Stimulated activated CD4-positive, alpha-beta T cell treated with anti-CD3 and anti-CD28 coated beads, Interleukin-2, amount 100 ng/mL, for 24 hours (primary cell): Measurements from ENCODE around the gene ERCC5.

Experiments used
- DNase-seq, 2 donors: peaks; one replicate each; pipeline ENCODE4 v3.0.0-alpha.2; 2020

The ERCC5 gene

DNA sequence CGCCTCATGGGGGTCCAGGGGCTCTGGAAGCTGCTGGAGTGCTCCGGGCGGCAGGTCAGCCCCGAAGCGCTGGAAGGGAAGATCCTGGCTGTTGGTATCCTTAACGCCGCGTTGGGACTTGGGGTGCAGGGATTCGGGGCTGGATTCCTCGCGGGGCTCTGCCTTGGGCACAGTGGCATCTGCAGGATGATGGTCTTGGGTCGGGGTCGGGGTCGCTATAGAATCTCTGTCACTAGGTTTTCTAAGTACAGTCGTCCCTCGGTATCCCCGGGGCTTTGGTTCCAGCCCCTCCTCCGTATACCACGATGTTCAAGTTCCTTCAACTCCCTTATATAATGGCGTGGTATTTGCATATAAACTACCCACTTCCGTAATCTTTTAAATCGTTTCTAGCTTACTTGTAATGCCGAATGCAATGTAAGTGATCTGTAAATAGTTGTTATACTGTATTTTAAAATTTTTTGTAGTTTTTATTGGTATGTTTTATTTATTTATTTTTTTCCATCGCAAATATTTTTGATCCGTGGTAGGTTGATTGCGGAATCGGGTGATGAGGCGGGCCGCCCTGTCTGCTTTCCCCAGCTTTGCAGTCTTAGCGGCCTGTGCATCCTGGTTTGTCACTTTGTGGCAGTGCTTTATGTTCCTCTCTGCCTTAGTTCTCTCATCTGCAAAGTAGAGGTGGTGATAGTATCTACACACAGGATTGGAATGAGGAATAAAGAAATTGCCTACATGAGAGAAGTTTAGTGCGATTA, 606 bp downstream of the ERCC5 start:
- DNase-seq, result peak; percentile 48 to 56

DNA sequence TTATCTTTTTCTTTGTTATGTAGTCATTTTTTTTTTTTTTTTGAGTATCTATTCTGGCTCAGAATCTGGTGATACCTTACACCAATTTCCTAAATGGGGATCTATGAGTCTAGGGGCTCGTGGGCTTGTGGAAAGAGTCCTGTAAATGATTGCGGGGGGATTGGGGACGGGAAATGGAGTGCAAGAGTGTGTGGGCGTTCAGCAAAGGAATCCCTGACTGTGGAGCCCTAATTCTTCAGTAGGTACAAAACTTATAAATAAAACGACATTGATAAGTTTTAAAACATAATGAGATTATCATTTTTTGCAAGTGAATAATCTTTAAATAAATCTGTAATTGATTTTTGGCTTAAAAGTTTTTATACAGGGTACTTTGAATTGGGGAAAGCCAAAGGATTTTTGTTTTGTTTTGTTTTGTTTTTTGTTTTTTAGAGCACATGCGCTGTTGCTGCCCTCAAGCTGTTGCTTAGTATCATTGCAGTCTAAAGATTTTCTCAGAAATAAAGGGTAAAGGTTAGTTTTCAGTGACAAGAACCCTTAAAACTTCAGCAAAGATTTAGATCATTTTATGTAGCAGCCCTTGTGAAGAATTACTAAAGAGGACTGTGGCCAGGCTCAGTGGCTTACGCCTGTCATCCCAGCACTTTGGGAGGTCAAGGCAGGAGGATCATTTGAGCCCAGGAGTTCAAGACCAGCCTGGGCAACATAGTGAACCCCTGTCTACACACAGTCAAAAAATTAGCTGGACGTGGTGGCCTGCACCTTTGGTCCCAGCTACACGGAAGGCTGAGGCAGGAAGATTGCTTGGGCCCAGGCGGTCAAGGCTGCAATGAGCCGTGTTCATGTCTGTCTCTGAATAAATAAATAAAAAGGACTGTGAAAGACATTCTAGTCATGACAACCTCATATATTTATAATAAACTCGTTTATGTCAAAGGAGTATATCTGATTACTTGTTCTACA, 1.7 kb downstream of the ERCC5 start:
- DNase-seq, result no peak

DNA sequence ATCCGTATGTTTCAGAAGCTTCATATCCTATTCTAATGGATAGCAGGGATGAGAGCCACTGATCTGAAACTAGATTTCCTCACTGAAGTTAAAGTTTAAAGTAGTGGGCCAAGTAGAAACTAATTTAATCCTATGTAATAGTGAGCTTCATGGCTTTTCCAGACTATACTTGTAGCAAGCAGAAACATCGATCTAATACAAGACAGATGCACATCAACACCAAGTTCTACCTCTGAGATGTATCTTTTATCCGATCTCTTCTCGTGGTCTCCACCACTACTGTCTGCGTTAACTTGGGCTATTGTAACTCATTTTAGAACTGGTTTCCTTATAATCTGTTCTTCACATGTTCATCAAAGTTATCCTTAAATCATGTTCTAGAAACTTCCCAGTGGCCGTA, 3.1 kb downstream of the ERCC5 start:
- DNase-seq, result no peak

DNA sequence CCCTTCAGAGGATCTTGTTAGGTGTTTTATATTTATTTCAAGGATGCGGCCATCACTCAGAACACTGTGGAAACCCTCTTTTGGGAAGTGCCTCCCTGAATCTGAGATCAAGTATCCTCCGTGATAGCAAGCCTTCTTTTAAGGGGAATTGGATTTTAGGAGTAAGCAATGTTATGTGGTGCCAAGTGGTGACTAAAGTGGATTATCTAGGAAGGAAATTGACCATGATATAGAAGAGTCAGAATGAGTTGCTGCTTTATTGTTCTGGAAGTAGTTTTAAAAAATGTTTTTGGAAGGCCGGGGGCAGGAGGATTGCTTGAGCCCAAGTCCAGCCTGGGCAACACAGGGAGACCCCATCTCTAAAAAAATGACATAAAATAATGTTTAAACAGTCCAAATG, 6.7 kb downstream of the ERCC5 start:
- DNase-seq, result no peak

DNA sequence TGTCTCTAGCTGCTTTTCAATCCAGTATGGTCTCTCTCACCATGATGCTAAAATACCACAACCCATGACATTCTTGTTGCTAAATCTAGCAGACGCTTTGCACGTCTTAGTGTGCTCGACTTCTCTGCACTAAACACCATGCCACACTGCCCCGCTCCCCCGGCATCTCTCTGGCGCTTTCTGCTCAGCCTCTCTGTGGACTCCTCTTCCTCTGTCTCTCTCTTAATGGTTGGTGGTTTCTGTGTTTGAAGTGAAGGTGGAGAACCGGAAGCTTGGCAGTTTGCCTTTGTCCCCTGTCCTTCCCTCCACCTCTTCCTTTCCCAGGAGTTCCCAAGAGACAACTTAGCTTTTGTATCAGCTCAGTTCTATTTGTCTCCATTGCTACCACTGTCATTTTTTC, 8.8 kb downstream of the ERCC5 start:
- no peak for DNase-seq

DNA sequence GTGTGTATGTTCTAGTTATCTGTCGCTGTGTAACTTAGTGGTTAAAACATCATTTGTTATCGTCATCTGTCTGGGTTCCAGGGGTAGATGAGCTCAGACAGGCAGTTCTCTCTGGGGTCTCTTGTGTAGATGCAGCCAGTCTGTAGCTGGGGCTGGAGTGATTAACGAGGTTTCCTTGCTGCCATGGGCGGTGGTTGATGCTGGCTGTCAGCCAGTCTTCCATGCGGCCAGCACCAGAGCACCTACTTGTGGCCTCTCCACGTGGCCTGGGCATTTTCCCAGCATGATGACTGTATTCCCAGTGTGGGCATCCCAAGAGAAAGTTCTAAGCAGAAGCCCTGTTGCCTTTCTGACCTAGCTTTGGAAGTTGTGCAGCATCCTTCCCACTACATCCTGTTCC, 10.7 kb downstream of the ERCC5 start:
- DNase-seq, result no peak

DNA sequence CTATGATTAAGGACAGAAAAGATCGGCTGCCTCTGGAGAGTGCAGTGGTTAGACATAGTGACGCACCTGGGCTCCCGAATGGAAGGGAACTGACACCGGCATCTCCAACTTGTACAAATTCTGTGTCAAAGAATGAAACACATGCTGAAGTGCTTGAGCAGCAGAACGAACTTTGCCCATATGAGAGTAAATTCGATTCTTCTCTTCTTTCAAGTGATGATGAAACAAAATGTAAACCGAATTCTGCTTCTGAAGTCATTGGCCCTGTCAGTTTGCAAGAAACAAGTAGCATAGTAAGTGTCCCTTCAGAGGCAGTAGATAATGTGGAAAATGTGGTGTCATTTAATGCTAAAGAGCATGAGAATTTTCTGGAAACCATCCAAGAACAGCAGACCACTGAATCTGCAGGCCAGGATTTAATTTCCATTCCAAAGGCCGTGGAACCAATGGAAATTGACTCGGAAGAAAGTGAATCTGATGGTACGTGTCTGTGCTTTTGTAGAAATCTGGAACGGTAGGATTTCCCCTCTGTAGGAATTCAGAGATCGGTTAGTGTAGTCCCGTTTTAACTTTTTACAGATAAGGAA, 16.9 kb downstream of the ERCC5 start:
- no peak for DNase-seq

DNA sequence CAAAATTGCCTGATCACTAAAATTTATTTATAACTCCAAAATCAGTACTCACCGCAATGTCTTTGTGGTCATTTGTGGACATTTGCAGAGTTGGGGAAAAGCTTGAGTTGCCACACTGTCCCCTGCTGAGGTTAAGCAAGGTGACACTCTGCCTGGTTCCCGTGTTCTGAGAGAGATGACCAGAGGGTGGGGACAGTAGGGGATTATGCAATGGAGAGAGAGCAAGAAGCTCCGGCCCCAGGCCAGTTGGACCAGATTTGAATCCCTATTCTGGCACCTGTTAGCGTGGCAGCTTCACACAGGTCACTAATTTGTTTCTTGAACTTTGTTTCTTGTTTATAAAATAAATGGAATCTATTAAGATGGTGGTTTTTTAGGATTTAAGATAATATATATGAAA, 17.8 kb downstream of the ERCC5 start:
- DNase-seq, result no peak

DNA sequence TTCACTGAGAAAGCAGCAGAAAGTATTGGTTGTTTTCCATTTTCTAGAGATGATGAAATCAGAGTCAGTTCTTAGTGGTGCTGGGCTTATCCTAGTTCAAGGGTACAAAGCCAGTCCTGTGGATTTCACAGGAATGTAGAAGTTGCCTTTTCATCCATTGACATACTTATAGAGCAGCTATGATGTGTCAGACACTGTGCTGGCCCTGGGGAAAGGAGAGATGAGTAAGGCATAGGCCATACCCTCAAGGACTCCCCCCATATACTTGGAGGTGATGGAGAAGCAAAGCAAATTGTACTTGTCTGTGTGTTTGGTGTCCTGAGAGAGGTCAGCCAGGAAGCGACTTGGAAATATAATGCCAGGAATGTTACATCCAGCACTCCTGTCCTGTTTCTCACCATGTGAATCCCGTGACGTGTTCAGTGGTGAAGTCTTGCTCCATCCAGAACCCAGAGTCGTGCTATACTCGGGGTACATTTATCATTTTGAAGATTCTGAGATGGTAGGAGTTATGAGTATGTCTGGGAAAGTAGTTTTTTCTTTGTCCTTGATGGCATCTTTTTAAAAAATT, 22.6 kb downstream of the ERCC5 start:
- DNase-seq, result no peak

DNA sequence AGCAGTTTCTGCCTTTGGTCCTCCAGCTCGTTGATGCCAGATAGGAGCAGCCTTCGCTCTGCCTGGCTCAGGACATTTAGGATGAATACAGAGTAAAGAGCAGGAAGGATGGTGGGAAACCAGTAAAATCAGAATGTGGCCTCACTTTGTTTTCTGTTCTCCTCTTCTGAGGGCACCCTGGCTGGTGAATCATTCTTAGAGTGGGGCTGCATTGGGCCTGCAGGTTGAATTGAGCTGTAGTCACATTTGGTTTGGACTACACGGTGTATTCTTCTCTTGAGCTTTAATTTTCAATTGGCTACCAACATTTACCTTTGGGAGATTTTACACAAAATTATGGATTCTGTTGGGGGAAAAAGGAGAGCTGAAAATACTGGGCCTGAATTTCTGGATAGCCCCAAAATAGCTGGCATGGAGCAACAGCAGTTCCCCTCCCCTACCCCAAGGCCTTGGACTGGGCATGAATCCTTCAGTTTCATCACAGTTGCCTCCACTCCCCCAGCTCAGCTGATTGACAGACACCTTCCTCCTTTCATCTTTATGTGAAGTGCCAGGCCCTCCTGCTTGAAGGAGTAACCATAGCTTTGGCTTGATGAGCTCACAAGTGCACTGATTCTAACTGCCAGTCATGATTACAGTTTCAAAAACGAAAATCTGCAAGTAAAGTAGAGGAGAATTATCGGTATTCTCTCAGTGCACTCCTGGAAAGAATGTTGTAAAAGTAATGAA, 24.3 kb downstream of the ERCC5 start:
- no peak for DNase-seq

DNA sequence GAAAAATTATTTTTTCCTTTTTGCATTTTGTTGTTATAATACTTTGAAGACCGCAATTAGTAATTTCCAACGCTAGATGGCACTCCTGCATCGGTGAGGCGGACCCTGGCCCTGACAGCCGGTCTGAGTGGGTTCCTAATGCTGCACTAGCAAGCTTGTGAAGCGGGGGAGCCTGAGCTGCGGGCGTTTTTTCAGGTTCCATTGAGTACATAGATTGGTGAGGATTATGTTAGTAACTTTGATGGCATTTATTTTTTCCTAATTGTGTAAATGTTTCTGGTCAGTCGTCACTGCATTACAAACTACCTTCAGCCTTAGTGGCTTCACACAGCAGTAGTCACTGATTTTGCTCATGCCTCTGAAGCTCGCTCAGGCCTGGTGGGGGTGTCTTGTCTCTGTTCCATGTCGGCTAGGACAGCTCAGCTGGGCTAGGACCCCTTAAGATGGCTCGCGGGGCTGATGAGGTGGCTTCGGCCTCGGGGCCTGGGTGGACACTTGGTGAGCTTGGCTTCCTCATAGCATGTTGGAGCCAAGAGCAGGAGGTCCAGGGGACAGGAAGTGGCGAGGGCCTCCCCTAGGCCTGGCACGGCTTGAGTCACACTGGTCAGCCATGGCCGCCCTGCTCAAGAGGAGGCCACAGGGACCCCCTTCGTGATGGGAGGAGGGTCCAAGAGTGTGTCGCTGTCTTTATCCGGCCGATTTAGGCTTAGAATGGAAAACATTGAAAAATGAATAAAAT, 25.0 kb downstream of the ERCC5 start:
- peak; percentile 42 to 52 for DNase-seq

DNA sequence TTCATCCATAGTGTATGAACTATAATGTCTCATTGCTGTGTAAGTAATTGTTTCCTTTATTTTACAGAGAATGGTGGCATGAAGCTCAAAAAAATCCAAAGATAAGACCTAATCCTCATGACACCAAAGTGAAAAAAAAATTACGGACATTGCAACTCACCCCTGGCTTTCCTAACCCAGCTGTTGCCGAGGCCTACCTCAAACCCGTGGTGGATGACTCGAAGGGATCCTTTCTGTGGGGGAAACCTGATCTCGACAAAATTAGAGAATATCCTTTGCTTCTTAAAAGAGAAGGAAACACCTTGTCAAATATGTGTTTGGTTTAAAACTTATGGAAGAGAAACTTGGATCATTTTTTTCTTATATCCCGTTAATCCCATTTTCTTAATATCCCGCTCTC, 26.3 kb downstream of the ERCC5 start:
- DNase-seq, result no peak

DNA sequence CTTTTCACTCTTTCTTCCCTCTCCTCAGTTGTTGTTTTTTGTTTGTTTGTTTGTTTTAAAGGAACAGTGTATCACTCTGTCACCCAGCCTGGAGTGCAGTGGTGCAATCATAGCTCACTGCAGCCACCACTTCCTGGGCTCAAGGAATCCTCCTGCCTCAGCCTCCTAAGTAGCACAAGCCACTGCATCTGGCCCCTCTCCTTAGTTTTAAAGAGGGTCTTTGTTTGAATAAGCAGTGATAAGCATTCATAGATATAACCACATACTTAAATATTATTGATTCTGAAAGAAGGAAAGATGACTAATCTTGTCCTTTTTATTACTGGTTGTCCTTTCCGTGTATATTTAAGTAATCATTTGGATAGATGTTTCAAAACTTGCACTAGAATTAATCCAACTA, 26.7 kb downstream of the ERCC5 start:
- DNase-seq, result no peak

DNA sequence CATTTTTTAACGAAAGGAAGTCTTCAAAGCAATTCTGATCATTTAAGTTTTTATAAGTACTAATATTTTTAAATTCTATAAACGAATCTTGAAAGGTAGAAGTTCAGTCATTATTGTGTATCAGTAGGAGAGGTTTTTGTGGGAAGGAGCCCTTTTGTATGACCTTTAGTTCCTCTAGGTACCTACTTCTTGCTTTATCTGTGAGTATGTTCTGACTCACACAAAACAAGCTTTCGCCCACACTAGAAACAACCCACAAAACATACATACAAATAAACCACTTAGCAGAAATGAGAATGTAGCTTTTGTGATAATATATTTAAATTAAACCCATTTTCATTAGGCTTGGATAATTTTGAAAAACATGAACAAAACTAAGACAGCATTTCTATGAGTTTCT, 27.8 kb downstream of the ERCC5 start:
- DNase-seq, result no peak

DNA sequence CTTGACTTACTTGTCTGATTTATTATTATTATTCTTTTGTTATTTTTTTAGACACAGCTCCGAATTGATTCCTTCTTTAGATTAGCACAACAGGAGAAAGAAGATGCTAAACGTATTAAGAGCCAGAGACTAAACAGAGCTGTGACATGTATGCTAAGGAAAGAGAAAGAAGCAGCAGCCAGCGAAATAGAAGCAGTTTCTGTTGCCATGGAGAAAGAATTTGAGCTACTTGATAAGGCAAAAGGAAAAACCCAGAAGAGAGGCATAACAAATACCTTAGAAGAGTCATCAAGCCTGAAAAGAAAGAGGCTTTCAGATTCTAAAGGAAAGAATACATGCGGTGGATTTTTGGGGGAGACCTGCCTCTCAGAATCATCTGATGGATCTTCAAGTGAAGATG, 29.4 kb downstream of the ERCC5 start:
- DNase-seq, result no peak

DNA sequence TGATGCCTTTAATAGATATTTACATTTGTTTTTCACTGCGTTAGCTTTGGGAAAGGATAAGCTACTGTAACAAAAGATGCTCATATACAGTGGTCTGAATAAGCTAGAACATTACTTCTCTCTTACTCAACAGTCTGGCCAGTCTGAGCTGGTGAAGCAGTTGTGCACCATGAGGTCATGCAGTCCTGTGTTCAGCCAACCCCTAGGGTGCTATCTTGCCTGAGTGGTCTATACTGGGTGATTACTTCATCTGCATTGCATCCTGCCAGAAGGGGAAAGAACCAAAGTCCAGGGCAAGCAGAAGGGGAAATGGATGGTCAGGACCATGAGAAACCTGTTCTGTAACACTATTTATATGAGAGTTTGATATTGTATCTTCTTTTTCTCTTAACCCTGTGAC, 31.5 kb downstream of the ERCC5 start:
- no peak for DNase-seq

DNA sequence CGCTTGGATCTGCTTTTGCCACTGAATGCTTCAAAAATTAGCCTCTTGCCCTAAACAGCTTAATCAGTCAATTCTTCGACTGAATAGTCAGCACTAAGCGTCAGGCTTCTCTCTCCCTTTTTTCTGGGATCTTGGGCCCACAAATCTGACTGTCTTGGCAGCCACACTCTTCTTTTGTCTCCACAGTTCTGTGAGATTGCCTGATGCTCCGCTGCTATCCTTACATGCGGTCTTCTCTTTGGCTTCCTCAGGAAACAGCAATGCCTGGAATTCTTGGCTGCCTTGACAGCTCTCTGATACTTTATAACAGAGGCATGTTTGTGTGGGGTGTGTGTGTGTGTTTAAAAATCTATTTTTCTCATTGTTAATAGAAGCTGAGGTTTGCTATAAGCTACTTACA, 32.6 kb downstream of the ERCC5 start:
- DNase-seq, result no peak

DNA sequence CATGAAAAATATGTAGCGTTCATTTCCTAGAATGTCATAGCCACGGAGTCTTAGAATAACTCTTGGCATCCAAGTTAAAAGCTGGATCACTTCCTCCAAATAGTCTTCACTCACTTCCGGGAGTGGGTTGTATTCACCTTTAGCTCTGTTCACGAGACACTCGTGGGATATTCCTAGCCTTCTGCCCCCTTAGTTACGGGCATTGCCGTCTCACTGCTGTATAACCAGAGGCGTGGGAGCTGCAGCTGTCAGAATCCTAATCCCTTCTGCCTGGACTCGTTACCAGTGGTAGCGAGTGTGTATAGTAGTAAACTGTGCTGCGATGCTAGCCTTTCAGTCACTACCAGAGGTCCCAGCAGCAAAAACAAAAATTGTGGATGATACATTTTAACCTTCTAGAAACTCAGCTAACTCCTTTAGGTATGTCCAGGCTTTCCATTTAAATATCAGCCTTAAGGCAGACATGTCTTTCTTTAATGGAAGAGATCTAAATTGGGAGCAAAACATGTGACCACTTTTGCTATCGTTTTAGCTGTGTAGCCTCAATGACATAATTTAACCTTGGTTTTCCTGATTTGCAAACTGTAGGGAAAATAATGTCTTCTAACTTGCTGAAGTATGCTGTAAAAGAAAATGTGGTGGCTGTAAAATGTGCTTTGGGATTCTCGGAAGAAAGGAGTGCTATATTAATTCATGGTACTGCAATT, 34.1 kb downstream of the ERCC5 start:
- no peak for DNase-seq

DNA sequence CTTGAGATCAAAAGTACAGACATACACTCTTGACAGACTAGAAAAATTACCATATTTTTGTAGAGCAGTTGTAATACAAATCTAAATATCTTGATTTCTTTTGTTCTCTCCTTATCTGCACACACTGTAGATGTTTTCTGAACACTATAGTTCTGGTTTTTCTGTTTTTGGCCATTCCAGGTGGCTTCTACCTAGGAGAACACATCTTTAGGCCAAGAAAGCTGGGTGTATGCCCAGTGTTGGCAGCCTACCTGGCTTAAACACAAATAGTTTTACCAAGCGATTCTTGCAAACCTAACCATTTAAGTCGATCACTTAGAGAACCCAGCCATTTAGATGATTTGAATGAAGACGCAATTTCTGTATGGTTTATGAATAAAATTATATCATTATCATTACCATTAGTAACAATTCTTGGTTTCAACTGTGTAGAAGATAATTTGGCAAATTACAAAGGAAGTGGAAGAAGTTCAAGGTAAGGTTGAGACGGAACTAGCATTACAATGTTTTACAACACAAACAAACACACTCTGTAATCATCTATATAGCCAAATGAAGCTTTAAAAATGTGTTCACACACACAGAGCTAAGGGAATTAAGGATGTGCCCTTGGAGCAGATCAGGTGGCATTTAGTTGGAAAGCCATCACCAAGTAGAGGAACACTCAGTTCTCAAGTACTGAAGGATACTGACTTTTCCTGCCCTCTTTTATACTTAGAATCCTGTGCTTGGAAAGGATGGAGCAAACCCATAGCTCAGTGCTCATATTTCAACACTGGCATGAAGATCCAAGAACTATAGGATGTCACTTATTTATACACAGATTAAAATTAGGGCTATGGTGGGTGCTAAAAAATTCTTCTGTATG, 36.2 kb downstream of the ERCC5 start:
- DNase-seq, result no peak

DNA sequence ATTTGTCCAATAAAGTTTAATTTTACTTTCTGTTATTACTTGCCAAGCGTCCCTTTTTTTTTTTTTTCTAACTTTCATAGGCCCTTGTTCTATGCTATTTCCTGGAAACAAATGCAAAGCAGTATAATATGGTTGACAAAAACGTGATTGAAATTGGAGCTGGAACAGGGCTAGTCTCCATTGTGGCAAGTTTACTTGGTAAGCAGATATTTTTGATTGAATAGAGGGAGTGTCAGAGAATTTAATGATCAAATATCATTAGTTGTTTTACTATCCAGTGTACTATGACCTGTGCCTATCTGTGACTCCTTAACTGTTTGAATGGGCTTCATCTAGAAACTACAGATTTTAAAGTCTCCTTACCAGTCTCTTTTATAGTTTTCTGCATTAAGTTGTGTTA, 46.7 kb downstream of the ERCC5 start:
- DNase-seq, result no peak
